ENCODE data around the gene CDC42EP4. TPM values are rescaled to one million over a fixed set of nuclear protein-coding genes. Genes with fewer than 3 reads are reported as not detected.

Gene CDC42EP4
- total and polyA plus RNA-seq, 2 experiments from 2014 or later = 17.9 to 24.9 TPM

- peak overlapping the region; percentile 90 for H3K27ac ChIP-seq
- H3K9me3 ChIP-seq (ENCODE audit: low read depth) = no peaks in the 10 kb centered on the region
- no peaks in the 10 kb centered on the region for H3K36me3 ChIP-seq
- H3K4me3 ChIP-seq = no peak overlapping the region
- DNase-seq (ENCODE audit: low read depth in 1 of 2, low spot score in 1 of 2) = no peak
- no peak for TF ChIP-seq CTCF (IDR thresholded peaks at IDR 0.05; ENCODE audit: low read depth, low read length)
- peaks cover 21% of the 10 kb centered on the region for H3K4me1 ChIP-seq (ENCODE audit: low read depth)
- no peaks in the 10 kb centered on the region for H3K27me3 ChIP-seq
These were observed 28.6 kb downstream of the CDC42EP4 start for GRCh38 chr17:73283250-73283649.

- no peaks in the 10 kb centered on the region for H3K36me3 ChIP-seq
- no peaks in the 10 kb centered on the region for H3K9me3 ChIP-seq (ENCODE audit: low read depth)
- no peaks in the 10 kb centered on the region for H3K27me3 ChIP-seq
- H3K4me1 ChIP-seq (ENCODE audit: low read depth) = peaks cover 27% of the 10 kb centered on the region
- no peak for DNase-seq (ENCODE audit: low read depth in 1 of 2, low spot score in 1 of 2)
- TF ChIP-seq CTCF (IDR thresholded peaks at IDR 0.05; ENCODE audit: low read depth, low read length) = no peak
- no peak overlapping the region for H3K27ac ChIP-seq
- H3K4me3 ChIP-seq = no peak overlapping the region
These were observed 29.2 kb downstream of the CDC42EP4 start for GRCh38 chr17:73282629-73283028.

- Histone ChIP-seq H3K27me3 (no peaks in the 10 kb centered on the region), H3K36me3 (no peaks in the 10 kb centered on the region), H3K9me3 (ENCODE audit: low read depth) (no peaks in the 10 kb centered on the region), H3K27ac (no peak overlapping the region), H3K4me3 (no peak overlapping the region), H3K4me1 (ENCODE audit: low read depth) (peaks cover 29% of the 10 kb centered on the region)
- DNase-seq (ENCODE audit: low read depth in 1 of 2, low spot score in 1 of 2) = no peak
- no peak for TF ChIP-seq CTCF (IDR thresholded peaks at IDR 0.05; ENCODE audit: low read depth, low read length)
These were observed 29.9 kb downstream of the CDC42EP4 start for GRCh38 chr17:73281928-73282327.

GRCh38 chr17:73280191-73280590, 31.6 kb downstream of the CDC42EP4 start:
- H3K4me3 ChIP-seq = no peak overlapping the region
- TF ChIP-seq CTCF (IDR thresholded peaks at IDR 0.05; ENCODE audit: low read depth, low read length) = no peak
- H3K27ac ChIP-seq = no peak overlapping the region
- peaks cover 29% of the 10 kb centered on the region for H3K4me1 ChIP-seq (ENCODE audit: low read depth)
- H3K36me3 ChIP-seq = no peaks in the 10 kb centered on the region
- H3K9me3 ChIP-seq (ENCODE audit: low read depth) = no peaks in the 10 kb centered on the region
- no peaks in the 10 kb centered on the region for H3K27me3 ChIP-seq
- DNase-seq (ENCODE audit: low read depth in 1 of 2, low spot score in 1 of 2) = no peak

GRCh38 chr17:73279704-73280103, 32.1 kb downstream of the CDC42EP4 start:
- Histone ChIP-seq H3K9me3 (ENCODE audit: low read depth) (no peaks in the 10 kb centered on the region), H3K27ac (no peak overlapping the region), H3K4me3 (no peak overlapping the region), H3K4me1 (ENCODE audit: low read depth) (peaks cover 29% of the 10 kb centered on the region), H3K27me3 (no peaks in the 10 kb centered on the region), H3K36me3 (no peaks in the 10 kb centered on the region)
- no peak for TF ChIP-seq CTCF (IDR thresholded peaks at IDR 0.05; ENCODE audit: low read depth, low read length)
- no peak for DNase-seq (ENCODE audit: low read depth in 1 of 2, low spot score in 1 of 2)

Measured in cardiac muscle cell (in vitro differentiated cells and primary cell).